ENCODE results near the gene TEP1.

The TEP1 gene

GRCh38 chr14:20400965-20401593 lies 12.2 kb downstream of the TEP1 start:
- H2BK12ac ChIP-seq (ENCODE audit: low read length), result no peak overlapping the region
- H3K4me2 ChIP-seq (ENCODE audit: insufficient read depth, low read length, poor library complexity, severe bottlenecking), result no peak overlapping the region
- no peak overlapping the region for H4K8ac ChIP-seq (ENCODE audit: low read depth, low read length)
- no peak overlapping the region for H3K4me3 ChIP-seq (ENCODE audit: low read length in 2 of 2)
- no peak overlapping the region for H3K27ac ChIP-seq (replicated peaks; ENCODE audit: low read length)
- H2BK5ac ChIP-seq (ENCODE audit: low read length), result no peak overlapping the region
- no peak overlapping the region for H2AFZ ChIP-seq (ENCODE audit: low read length)
- H3K9me3 ChIP-seq (replicated peaks in 1 of 2; ENCODE audit: control insufficient read depth in 2 of 2, insufficient read depth in 1 of 2, low read depth in 1 of 2, low read length in 2 of 2), result no peaks in the 10 kb centered on the region
- DNase-seq (ENCODE audit: low spot score), result no peak
- no peaks in the 10 kb centered on the region for H3K4me1 ChIP-seq (ENCODE audit: control insufficient read depth in 2 of 2, insufficient read depth in 1 of 2, low read depth in 1 of 2, low read length in 2 of 2)
- no peak overlapping the region for H2AK5ac ChIP-seq (ENCODE audit: low read depth, low read length)
- no CpG with 5 or more reads among the region's 10 CpGs for WGBS, 2 donors (ENCODE audit: extremely low coverage in 2 of 2, insufficient read length in 2 of 2, insufficient replicate concordance in 1 of 2)
- H2BK15ac ChIP-seq (ENCODE audit: low read length), result no peak overlapping the region
- peaks cover 13 to 74% of the 10 kb centered on the region in 2 donors for H3K36me3 ChIP-seq (replicated peaks in 1 of 2; ENCODE audit: control insufficient read depth in 2 of 2, insufficient read depth in 2 of 2, low read length in 2 of 2)
- H2BK120ac ChIP-seq (ENCODE audit: low read depth, low read length), result no peak overlapping the region
- H4K91ac ChIP-seq (ENCODE audit: low read depth, low read length, poor library complexity), result no peak overlapping the region
- no peaks in the 10 kb centered on the region for H3K27me3 ChIP-seq (ENCODE audit: control insufficient read depth in 3 of 3, insufficient read depth in 3 of 3, low read depth in 1 of 3, low read length in 3 of 3)
- H3K9ac ChIP-seq (ENCODE audit: low read depth, low read length, poor library complexity), result no peak overlapping the region
- no peak overlapping the region for H3K23ac ChIP-seq (ENCODE audit: low read depth, low read length, poor library complexity)
- no peak overlapping the region for H3K18ac ChIP-seq (ENCODE audit: low read length)
- no peak overlapping the region for H3K4ac ChIP-seq (ENCODE audit: low read length)
- no peaks in the 10 kb centered on the region for H3K79me1 ChIP-seq (ENCODE audit: low read depth, low read length)
- no peak overlapping the region for H3K14ac ChIP-seq (ENCODE audit: low read length)

- Histone ChIP-seq H2BK120ac (ENCODE audit: low read depth, low read length) (no peak overlapping the region), H3K27ac (replicated peaks; ENCODE audit: low read length) (no peak overlapping the region)
- WGBS, 2 donors (ENCODE audit: extremely low coverage in 2 of 2, insufficient read length in 2 of 2, insufficient replicate concordance in 1 of 2), result no CpG with 5 or more reads among the region's 1 CpG
Observed at GRCh38 chr14:20400589-20400964, 12.7 kb downstream of the TEP1 start.

GRCh38 chr14:20397511-20397910 lies 15.8 kb downstream of the TEP1 start:
- no peak for DNase-seq (ENCODE audit: low spot score)
- no peak overlapping the region for H3K9ac ChIP-seq (ENCODE audit: low read depth, low read length, poor library complexity)
- no peaks in the 10 kb centered on the region for H3K79me1 ChIP-seq (ENCODE audit: low read depth, low read length)
- no peak overlapping the region for H2BK120ac ChIP-seq (ENCODE audit: low read depth, low read length)
- H4K8ac ChIP-seq (ENCODE audit: low read depth, low read length), result no peak overlapping the region
- no peak overlapping the region for H3K27ac ChIP-seq (replicated peaks; ENCODE audit: low read length)
- WGBS, 2 donors (ENCODE audit: extremely low coverage in 2 of 2, insufficient read length in 2 of 2, insufficient replicate concordance in 1 of 2), result no CpG with 5 or more reads among the region's 3 CpGs
- no peak overlapping the region for H3K4ac ChIP-seq (ENCODE audit: low read length)
- H3K4me3 ChIP-seq (ENCODE audit: low read length in 2 of 2), result no peak overlapping the region
- H3K27me3 ChIP-seq (ENCODE audit: control insufficient read depth in 3 of 3, insufficient read depth in 3 of 3, low read depth in 1 of 3, low read length in 3 of 3), result no peaks in the 10 kb centered on the region
- no peaks in the 10 kb centered on the region for H3K9me3 ChIP-seq (replicated peaks in 1 of 2; ENCODE audit: control insufficient read depth in 2 of 2, insufficient read depth in 1 of 2, low read depth in 1 of 2, low read length in 2 of 2)
- H2BK12ac ChIP-seq (ENCODE audit: low read length), result no peak overlapping the region
- H2BK15ac ChIP-seq (ENCODE audit: low read length), result no peak overlapping the region
- H3K36me3 ChIP-seq (replicated peaks in 1 of 2; ENCODE audit: control insufficient read depth in 2 of 2, insufficient read depth in 2 of 2, low read length in 2 of 2), result peaks cover 5 to 69% of the 10 kb centered on the region in 2 donors
- no peak overlapping the region for H3K14ac ChIP-seq (ENCODE audit: low read length)
- H3K23ac ChIP-seq (ENCODE audit: low read depth, low read length, poor library complexity), result no peak overlapping the region
- no peak overlapping the region for H2BK5ac ChIP-seq (ENCODE audit: low read length)
- H2AFZ ChIP-seq (ENCODE audit: low read length), result no peak overlapping the region
- no peak overlapping the region for H2AK5ac ChIP-seq (ENCODE audit: low read depth, low read length)
- no peak overlapping the region for H4K91ac ChIP-seq (ENCODE audit: low read depth, low read length, poor library complexity)
- no peak overlapping the region for H3K18ac ChIP-seq (ENCODE audit: low read length)
- H3K4me2 ChIP-seq (ENCODE audit: insufficient read depth, low read length, poor library complexity, severe bottlenecking), result no peak overlapping the region
- no peaks in the 10 kb centered on the region for H3K4me1 ChIP-seq (ENCODE audit: control insufficient read depth in 2 of 2, insufficient read depth in 1 of 2, low read depth in 1 of 2, low read length in 2 of 2)

More at GRCh38 chr14:20400589-20400964, 12.7 kb downstream of the TEP1 start:
- Histone ChIP-seq H3K27me3 (ENCODE audit: control insufficient read depth in 3 of 3, insufficient read depth in 3 of 3, low read depth in 1 of 3, low read length in 3 of 3) (no peaks in the 10 kb centered on the region), H3K23ac (ENCODE audit: low read depth, low read length, poor library complexity) (no peak overlapping the region), H3K79me1 (ENCODE audit: low read depth, low read length) (no peaks in the 10 kb centered on the region), H3K36me3 (replicated peaks in 1 of 2; ENCODE audit: control insufficient read depth in 2 of 2, insufficient read depth in 2 of 2, low read length in 2 of 2) (peaks cover 13 to 75% of the 10 kb centered on the region in 2 donors), H3K4me3 (ENCODE audit: low read length in 2 of 2) (no peak overlapping the region), H2AFZ (ENCODE audit: low read length) (no peak overlapping the region), H2AK5ac (ENCODE audit: low read depth, low read length) (no peak overlapping the region), H4K91ac (ENCODE audit: low read depth, low read length, poor library complexity) (no peak overlapping the region), H4K8ac (ENCODE audit: low read depth, low read length) (no peak overlapping the region), H3K9me3 (replicated peaks in 1 of 2; ENCODE audit: control insufficient read depth in 2 of 2, insufficient read depth in 1 of 2, low read depth in 1 of 2, low read length in 2 of 2) (no peaks in the 10 kb centered on the region), H3K4ac (ENCODE audit: low read length) (no peak overlapping the region), H3K14ac (ENCODE audit: low read length) (no peak overlapping the region), H3K4me2 (ENCODE audit: insufficient read depth, low read length, poor library complexity, severe bottlenecking) (no peak overlapping the region), H2BK15ac (ENCODE audit: low read length) (no peak overlapping the region), H3K4me1 (ENCODE audit: control insufficient read depth in 2 of 2, insufficient read depth in 1 of 2, low read depth in 1 of 2, low read length in 2 of 2) (no peaks in the 10 kb centered on the region), H3K18ac (ENCODE audit: low read length) (no peak overlapping the region), H2BK5ac (ENCODE audit: low read length) (no peak overlapping the region), H2BK12ac (ENCODE audit: low read length) (no peak overlapping the region), H3K9ac (ENCODE audit: low read depth, low read length, poor library complexity) (no peak overlapping the region)
- no peak for DNase-seq (ENCODE audit: low spot score)

GRCh38 chr14:20391505-20391904 lies 21.8 kb downstream of the TEP1 start:
- H3K18ac ChIP-seq (ENCODE audit: low read length), result no peak overlapping the region
- no peaks in the 10 kb centered on the region for H3K9me3 ChIP-seq (replicated peaks in 1 of 2; ENCODE audit: control insufficient read depth in 2 of 2, insufficient read depth in 1 of 2, low read depth in 1 of 2, low read length in 2 of 2)
- WGBS, 2 donors (ENCODE audit: extremely low coverage in 2 of 2, insufficient read length in 2 of 2, insufficient replicate concordance in 1 of 2), result no CpG with 5 or more reads among the region's 4 CpGs
- no peak overlapping the region for H3K4ac ChIP-seq (ENCODE audit: low read length)
- H3K4me2 ChIP-seq (ENCODE audit: insufficient read depth, low read length, poor library complexity, severe bottlenecking), result no peak overlapping the region
- no peak overlapping the region for H2AFZ ChIP-seq (ENCODE audit: low read length)
- H3K23ac ChIP-seq (ENCODE audit: low read depth, low read length, poor library complexity), result no peak overlapping the region
- H3K79me1 ChIP-seq (ENCODE audit: low read depth, low read length), result no peaks in the 10 kb centered on the region
- no peak for DNase-seq (ENCODE audit: low spot score)
- H2BK15ac ChIP-seq (ENCODE audit: low read length), result no peak overlapping the region
- H2AK5ac ChIP-seq (ENCODE audit: low read depth, low read length), result no peak overlapping the region
- peak overlapping the region; percentile 4 for H3K14ac ChIP-seq (ENCODE audit: low read length)
- H2BK120ac ChIP-seq (ENCODE audit: low read depth, low read length), result no peak overlapping the region
- H3K4me3 ChIP-seq (ENCODE audit: low read length in 2 of 2), result no peak overlapping the region
- no peaks in the 10 kb centered on the region for H3K27me3 ChIP-seq (ENCODE audit: control insufficient read depth in 3 of 3, insufficient read depth in 3 of 3, low read depth in 1 of 3, low read length in 3 of 3)
- H3K4me1 ChIP-seq (ENCODE audit: control insufficient read depth in 2 of 2, insufficient read depth in 1 of 2, low read depth in 1 of 2, low read length in 2 of 2), result no peaks in the 10 kb centered on the region
- no peak overlapping the region for H4K91ac ChIP-seq (ENCODE audit: low read depth, low read length, poor library complexity)
- H2BK12ac ChIP-seq (ENCODE audit: low read length), result no peak overlapping the region
- H3K27ac ChIP-seq (replicated peaks; ENCODE audit: low read length), result no peak overlapping the region
- H4K8ac ChIP-seq (ENCODE audit: low read depth, low read length), result no peak overlapping the region
- H3K36me3 ChIP-seq (replicated peaks in 1 of 2; ENCODE audit: control insufficient read depth in 2 of 2, insufficient read depth in 2 of 2, low read length in 2 of 2), result peaks cover 14 to 80% of the 10 kb centered on the region in 2 donors
- H3K9ac ChIP-seq (ENCODE audit: low read depth, low read length, poor library complexity), result no peak overlapping the region
- no peak overlapping the region for H2BK5ac ChIP-seq (ENCODE audit: low read length)

All from neuronal stem cell (in vitro differentiated cells).